GM19467 (cell line): Measurements from ENCODE around the gene CASZ1.

ENCODE experiments used
- ATAC-seq: cut with Tn5 transposase; IDR thresholded peaks from one replicate; pipeline ENCODE4 v1.9.1; 2021; ENCODE audit warnings: mild to moderate bottlenecking, moderate library complexity; ENCODE audit not compliant: unreplicated experiment

CASZ1 gene

DNA sequence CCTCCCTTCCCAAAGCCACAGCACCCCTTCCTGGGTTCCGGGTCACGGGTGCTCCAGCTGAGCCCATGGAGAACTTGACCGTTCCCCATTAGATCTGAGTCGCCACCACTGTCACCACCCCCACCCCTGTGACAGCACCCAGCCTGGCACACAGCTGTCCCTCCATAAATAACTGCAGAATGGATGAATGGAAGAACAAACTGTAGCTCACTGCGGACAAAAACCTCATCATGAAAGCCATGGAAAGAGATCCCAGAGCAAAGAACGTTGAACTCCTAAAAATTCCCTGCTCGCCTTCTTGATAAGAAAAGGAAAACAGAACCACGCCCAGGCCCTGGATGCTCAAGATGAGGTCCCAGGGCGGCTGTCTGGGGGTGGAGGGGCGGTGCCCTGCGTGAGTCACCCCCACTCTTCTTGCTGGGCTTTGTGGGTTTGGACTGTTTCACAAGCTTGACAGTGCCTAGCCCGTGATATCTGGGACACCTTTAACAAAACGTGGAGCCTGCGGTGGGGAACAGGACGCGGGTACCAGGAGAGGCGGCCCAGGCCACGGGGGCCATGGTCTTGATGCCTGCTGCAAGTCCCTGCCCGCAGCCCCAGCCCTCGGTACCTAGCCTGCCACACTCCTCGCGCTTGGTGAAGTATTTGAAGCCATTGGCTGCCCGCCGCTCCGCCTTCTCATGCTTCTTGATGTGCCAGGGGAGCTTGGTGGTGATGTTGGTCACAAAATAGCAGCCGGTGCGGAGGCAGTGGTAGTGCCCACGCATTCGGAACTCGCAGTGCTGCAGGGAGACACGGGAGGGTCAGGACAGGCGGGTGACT, 151.9 kb downstream of the CASZ1 start:
- no peak for ATAC-seq

DNA sequence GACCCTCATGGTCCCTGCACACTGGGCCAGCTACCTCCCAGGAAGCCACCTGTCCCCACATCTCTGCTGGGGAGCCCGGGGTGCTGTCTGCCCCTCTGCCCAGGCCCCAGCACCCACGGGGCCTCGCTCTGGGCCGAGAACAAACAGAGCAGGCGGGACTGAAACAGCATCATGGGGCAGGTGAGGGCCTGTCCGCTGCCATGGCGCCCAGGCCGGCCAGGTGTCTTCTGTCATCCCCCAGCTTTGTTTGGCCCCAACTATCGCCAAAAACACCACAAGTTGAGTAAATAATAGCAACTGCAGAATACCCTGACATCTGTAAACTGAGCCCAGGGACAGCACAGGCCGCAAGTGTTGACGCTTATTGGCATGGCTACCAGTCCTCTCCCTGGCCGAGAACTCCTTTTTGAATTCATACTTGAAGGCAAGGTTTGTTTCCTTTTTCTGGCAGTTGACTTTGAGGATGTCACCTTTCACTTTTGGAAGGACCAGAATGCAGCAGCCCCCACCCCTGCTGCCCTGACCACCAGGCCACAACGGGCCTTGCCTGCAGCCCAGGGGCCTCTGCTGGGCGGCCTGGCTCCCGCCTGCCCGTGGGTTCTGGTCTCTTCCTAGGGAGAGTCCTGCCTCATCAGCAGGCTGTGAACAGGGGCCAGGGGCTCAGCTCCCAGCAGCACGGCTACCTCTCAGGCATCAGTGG, 152.7 kb downstream of the CASZ1 start:
- ATAC-seq, result no peak

- no peak for ATAC-seq
Observed at GRCh38 chr1:10642403-10643080, 153.9 kb downstream of the CASZ1 start.

DNA sequence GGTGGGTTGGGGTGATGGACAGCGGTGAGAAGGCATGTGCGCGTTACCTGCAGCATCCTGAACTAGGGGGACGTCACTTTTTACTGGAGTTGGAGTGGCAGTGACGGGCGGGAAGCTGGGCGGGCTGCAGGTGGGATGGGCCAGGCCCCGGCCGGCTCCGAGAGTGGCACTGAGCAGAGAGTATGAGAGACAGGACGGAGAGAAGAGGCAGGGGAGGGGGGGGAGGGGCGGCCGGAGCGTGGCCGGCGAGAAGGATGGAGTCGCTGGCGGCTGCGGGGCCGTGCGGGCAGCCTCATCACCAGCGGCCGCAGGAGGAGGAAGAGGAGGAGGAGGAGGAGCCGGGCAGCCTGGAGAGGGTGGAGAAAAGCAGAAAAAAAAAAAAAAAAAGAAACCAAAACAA, 154.5 kb downstream of the CASZ1 start:
- no peak for ATAC-seq

- no peak for ATAC-seq
Observed at GRCh38 chr1:10640843-10641553, 155.4 kb downstream of the CASZ1 start.

DNA sequence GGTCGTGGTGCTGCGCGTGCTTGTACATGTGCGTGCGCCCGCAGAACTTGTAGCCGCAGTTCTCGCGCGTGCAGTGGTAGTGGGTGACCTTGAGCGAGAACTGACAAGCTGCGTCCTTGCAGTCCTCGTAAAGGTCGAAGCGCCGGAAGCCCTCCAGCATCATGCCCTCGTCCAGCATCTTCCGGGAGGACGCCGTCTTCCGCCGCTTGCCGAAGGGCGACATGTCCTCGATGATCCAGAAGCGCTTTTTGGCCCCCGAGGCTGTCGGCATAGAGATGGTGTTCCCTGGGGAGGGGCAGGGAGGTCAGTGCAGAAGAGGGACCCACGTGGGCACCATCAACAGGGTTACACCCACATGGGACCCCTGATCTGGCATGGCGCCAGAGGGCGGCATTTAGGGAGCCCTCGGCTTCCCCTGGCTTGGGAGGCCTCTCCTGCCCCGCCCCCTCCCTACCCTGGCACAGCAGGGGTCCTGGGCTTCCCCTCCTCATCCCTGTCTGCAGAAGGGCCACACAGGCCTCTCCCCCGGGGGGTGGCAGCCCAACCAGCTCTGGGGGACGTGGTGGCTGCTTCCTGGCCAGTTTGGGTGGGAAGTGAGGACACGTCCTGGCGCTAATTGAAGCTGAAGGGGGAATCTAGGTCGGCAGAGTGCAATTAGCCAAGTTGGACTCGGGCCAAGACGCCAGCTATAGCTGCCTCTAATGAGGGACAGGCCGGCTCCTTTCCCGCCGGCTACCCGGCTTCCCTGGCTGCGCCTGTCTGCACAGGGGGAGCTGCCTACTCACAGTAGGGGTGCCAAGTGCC, 156.5 kb downstream of the CASZ1 start:
- ATAC-seq, result no peak

- no peak for ATAC-seq
Observed at GRCh38 chr1:10639011-10639774, 157.3 kb downstream of the CASZ1 start.

DNA sequence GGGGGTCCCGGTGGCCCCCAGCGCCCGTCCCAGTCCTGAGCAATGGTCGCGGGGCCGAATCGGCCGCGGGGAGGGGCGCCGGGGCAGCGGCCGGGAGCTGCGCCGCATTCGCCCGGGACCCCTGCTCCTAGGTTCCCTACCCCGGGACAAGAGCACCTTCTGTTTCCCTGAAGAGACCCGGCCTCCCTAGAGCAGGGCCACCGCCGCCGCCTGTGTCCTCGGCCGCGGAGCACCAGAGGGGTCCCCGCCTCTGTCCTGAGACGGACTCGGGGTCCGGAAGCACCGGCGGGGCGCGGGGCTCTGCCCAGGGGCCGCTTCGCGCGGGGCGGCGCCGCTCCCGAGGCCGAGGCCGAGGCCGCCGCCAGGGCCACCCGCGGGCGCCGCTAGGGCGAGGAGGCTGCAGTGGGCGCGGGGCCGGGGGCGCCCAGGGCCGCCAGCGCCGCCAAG, 157.9 kb downstream of the CASZ1 start:
- no peak for ATAC-seq

DNA sequence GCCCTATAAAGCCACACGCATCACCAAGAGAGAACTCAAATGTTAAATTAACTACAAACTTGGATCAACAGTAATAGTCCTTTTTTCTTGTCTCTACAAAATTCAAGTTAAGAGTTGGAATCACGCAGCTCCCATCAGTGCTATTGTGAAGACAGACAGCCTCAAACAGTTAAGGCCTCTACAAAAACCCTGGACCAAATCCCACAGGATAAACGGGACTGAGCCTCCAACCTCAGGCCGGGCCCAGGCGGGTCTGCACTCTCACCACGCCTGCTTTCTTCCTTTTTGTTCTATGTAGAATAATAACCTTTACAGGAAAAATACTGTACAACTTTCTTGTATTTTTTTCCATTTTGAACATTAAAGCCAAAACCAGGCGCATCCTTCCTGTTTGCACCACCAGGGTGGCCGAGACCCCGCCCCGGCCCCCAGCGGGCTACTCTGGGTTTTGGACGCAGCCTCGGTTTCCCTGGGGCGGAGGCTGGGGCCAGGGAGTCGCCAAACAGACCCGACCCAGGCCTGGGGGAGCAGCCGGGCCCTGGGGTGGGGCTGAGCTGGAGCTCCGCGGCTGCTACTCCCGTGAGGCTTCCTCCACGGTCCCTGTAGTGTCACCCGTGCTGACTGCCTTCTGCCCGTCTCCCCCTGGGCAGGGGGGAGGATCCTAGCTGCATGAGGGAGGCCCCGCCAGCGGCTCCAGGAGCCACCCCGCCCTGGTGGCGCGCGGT, 158.4 kb downstream of the CASZ1 start:
- ATAC-seq, result no peak

DNA sequence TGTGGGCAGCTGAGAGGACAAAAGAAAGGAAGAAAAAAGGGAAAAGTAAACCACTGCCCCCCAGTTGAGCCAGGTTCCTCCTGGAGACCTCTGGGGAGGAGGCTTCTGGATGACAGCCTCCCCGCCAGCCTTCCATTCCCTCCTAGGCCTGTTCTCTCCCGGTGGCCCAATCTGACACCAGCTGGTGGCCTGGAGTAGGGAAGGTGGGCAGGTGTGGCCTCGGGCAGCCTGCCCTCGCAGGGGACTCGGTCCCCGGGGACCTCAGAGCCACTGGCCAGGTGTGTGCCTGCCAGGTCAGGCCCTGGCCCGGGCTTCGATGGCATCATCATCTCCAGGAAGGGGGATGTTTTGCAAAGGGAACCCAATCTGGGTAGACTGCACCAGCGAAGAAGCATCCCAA, 159.0 kb downstream of the CASZ1 start:
- no peak for ATAC-seq

DNA sequence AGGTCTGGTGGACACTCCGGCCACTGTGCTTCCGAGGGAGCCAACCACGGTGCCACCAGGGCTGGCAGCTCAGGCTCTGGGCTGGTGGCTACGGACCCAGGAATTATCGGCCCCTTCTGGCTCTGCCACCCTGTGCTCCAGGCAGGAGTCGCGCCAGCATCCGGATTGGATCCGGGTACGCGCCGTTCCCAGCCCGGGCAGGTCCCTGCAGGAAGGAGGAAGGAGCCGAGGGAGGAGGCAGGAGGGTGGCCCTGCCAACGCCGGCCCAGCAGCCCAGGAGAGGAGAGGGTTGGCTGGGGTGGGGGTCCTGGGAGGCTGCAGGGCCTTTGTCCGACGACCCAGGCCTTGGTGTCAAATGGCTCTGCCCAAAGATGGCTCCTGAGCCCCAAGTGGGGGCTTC, 160.5 kb downstream of the CASZ1 start:
- ATAC-seq, result no peak

- no peak for ATAC-seq
Observed at GRCh38 chr1:10635085-10635896, 161.2 kb downstream of the CASZ1 start.

DNA sequence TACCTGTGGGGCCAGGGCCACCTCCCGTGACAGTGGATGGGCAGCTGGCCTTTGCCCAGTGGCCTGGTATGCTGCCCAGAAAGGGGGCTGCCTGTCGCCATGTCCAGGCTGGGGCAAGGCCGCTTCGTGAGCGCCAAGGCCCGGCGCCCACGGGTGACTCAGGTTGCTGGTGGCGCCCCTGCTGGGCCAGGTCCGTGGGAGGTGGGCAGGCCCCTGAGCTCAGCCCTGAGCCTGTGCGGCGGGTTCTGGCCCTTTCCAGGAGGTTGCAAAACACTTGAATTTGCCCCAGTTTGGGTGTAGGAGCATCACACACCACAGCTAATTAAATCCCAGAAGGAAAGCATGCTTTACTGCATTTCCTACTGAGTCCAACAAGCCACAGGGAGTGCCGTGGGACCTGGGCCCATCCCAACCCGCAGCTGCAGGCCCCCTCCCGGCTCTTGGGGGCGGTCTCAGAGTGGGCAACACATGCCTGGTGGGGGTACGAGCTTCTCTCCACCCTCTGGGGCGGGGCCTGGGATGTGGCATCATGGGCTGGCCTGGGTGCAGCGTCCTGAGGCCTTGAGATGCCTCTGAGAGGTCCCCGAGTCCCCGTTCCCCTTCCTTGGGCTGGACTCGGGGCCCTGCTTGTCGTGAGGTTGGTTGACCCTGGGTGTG, 161.9 kb downstream of the CASZ1 start:
- no peak for ATAC-seq

DNA sequence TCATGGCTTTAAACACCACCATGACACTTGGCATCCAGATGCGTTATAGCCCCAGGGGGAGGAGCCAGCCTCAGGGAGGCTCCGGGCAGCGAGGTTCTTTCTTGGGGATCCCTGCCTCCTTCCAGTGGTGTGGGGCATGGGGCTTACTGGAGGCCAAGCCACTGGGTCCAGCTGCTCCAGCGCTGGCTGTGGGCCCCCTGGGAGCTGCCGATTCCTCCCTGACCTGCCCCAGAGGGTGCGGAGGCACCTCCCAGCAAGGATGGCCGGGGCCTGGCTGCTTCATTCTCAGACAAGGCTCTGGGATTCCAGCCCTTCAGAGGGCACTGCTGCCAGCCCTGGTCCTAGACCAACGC, 162.4 kb downstream of the CASZ1 start:
- ATAC-seq, result no peak

GRCh38 chr1:10633416-10633815, 163.0 kb downstream of the CASZ1 start:
- no peak for ATAC-seq

- ATAC-seq, result no peak
Observed at GRCh38 chr1:10632691-10633090, 163.8 kb downstream of the CASZ1 start.

- no peak for ATAC-seq
Observed at GRCh38 chr1:10631811-10632593, 164.4 kb downstream of the CASZ1 start.
